Liver (tissue), 9 donors: ENCODE data around the gene TOMM7. TPM values are rescaled to one million over a fixed set of nuclear protein-coding genes. Genes with fewer than 3 reads are reported as not detected.
A peak's percentile ranks its signal among the peaks of the same experiment; 100 is the strongest.

Experiments used
- DNase-seq: peaks from one replicate; pipeline ENCODE4 v3.0.0-alpha.2; 2017; ENCODE audit warnings: low spot score
- H3K27ac ChIP-seq, 2 donors: one replicate each; pipeline ENCODE4 v1.7.0; 2013; ENCODE audit warnings: inconsistent platforms in 2 of 2, low read length in 2 of 2, control low read depth in 1 of 2, low read depth in 1 of 2, mild to moderate bottlenecking in 1 of 2
- H3K27me3 ChIP-seq, 4 donors: one replicate each; pipeline versions ENCODE4 v1.6.1 to v1.7.0; 2013; ENCODE audit warnings: low read length in 3 of 4, inconsistent platforms in 1 of 4, mild to moderate bottlenecking in 1 of 4, moderate library complexity in 1 of 4; ENCODE audit not compliant: control insufficient read depth in 4 of 4, insufficient read depth in 4 of 4
- H3K36me3 ChIP-seq, 4 donors: one replicate each; pipeline versions ENCODE4 v1.6.1 to v1.7.0; 2013; ENCODE audit warnings: low read length in 3 of 4, mild to moderate bottlenecking in 3 of 4, low read depth in 1 of 4, moderate library complexity in 1 of 4; ENCODE audit not compliant: control insufficient read depth in 4 of 4, insufficient read depth in 3 of 4
- H3K4me1 ChIP-seq, 4 donors: one replicate each; pipeline versions ENCODE4 v1.6.1 to v1.7.0; 2013; ENCODE audit warnings: low read length in 3 of 4, mild to moderate bottlenecking in 3 of 4, moderate library complexity in 1 of 4; ENCODE audit not compliant: control insufficient read depth in 4 of 4, insufficient read depth in 4 of 4
- H3K4me3 ChIP-seq, 3 donors: one replicate each; pipeline versions ENCODE4 v1.6.1 to v1.7.0; 2013; ENCODE audit warnings: low read length in 3 of 3, control low read depth in 1 of 3, low read depth in 1 of 3, mild to moderate bottlenecking in 1 of 3
- H3K9ac ChIP-seq, 2 donors: one replicate each; pipeline ENCODE4 v1.7.0; 2013; ENCODE audit warnings: low read length in 2 of 2, mild to moderate bottlenecking in 2 of 2, moderate library complexity in 2 of 2, control low read depth in 1 of 2, low read depth in 1 of 2
- H3K9me3 ChIP-seq, 4 donors: one replicate each; pipeline versions ENCODE4 v1.6.1 to v1.7.0; 2013; ENCODE audit warnings: low read length in 3 of 4; ENCODE audit not compliant: control insufficient read depth in 4 of 4
- ATF3 ChIP-seq: IDR thresholded peaks from 2 replicates; pipeline ENCODE4 v1.6.1; 2016; ENCODE audit warnings: antibody characterized with exemption
- CTCF ChIP-seq: fragments of 150-350 bp; IDR thresholded peaks from 2 replicates; pipeline ENCODE4 v1.5.1; 2017; ENCODE audit warnings: improper control_type of control experiment, low read depth, low read length; ENCODE audit not compliant: missing input control
- FOXA1 ChIP-seq: IDR thresholded peaks from 2 replicates; pipeline ENCODE4 v1.6.1; 2016; ENCODE audit warnings: antibody characterized with exemption
- FOXA2 ChIP-seq: IDR thresholded peaks from 2 replicates; pipeline ENCODE4 v1.6.1; 2016; ENCODE audit warnings: antibody characterized with exemption
- GABPA ChIP-seq, 2 donors: IDR thresholded peaks in 1 of 2; conservative IDR thresholded peaks in 1 of 2; 2 replicates each; pipeline ENCODE4 v1.6.1; 2016; ENCODE audit warnings: antibody characterized with exemption in 2 of 2, mild to moderate bottlenecking in 1 of 2, moderate library complexity in 1 of 2
- HNF4G ChIP-seq: IDR thresholded peaks from 2 replicates; pipeline ENCODE4 v1.6.1; 2016; ENCODE audit warnings: antibody characterized with exemption
- MAX ChIP-seq: IDR thresholded peaks from 2 replicates; pipeline ENCODE4 v1.6.1; 2016; ENCODE audit warnings: antibody characterized with exemption
- RAD21 ChIP-seq, 2 donors: IDR thresholded peaks; 2 replicates each; pipeline ENCODE4 v1.6.1; 2016; ENCODE audit warnings: antibody characterized with exemption in 2 of 2, mild to moderate bottlenecking in 2 of 2
- REST ChIP-seq: IDR thresholded peaks from 2 replicates; pipeline ENCODE4 v1.6.1; 2016; ENCODE audit warnings: antibody characterized with exemption, mild to moderate bottlenecking
- SP1 ChIP-seq: IDR thresholded peaks from 2 replicates; pipeline ENCODE4 v1.6.1; 2018; ENCODE audit warnings: antibody characterized with exemption, mild to moderate bottlenecking
- WGBS: extraction: QIAGEN DNeasy Blood & Tissue Kit; methylation state at CpG from one replicate; pipeline ENCODE4 v1.1.7; 2013; 5-methylcytosine and 5-hydroxymethylcytosine counted together
- polyA plus RNA-seq, 2 donors: library from polyadenylated mRNA; stranded (reverse) in 1 of 2; unstranded in 1 of 2; fragments of 200-250 nt in 1 of 2; fragments of >200 nt in 1 of 2; fragmentation: Nextera tagmentation in 1 of 2; extraction: Ambion mirVana in 1 of 2; gene quantifications; one replicate each; pipeline versions ENCODE4 v1.2.1 to v1.2.3, GENCODE V29; 2013 to 2015
- total RNA-seq, 2 donors: library from RNA; depleted of rRNA; stranded (reverse); fragments of >200 nt; gene quantifications; one replicate each; pipeline ENCODE4 v1.2.3, GENCODE V29; 2014
- donor health status: healthy.
- donor health status: healthy.
- donor health status: healthy.
- donor health status: healthy.
- donor health status: healthy.

Gene TOMM7
- total and polyA plus RNA-seq, 4 donors, result 39.2 to 271 (median 137) TPM

GRCh38 chr7:22853674-22854157 lies 31.1 kb upstream of the TOMM7 start:
- Histone ChIP-seq H3K9me3 (no peaks in the 10 kb centered on the region), H3K9ac (no peak overlapping the region), H3K27me3 (no peaks in the 10 kb centered on the region), H3K36me3 (peaks cover 0 to 5% (median 2%) of the 10 kb centered on the region in 4 donors), H3K27ac (no peak overlapping the region), H3K4me1 (peaks cover 0 to 8% (median 4%) of the 10 kb centered on the region in 4 donors), H3K4me3 (peak overlapping the region in 1 of 3 donors; percentile 81)
- no peak for DNase-seq
- peak; percentile 49 for TF ChIP-seq CTCF
- TF ChIP-seq MAX, result no peak
- no peak for TF ChIP-seq REST
- no peak for TF ChIP-seq ATF3
- WGBS, result 10% methylated on average over 28 of the region's 28 CpGs

- Histone ChIP-seq H3K36me3 (peaks cover 0 to 3% (median under 1%) of the 10 kb centered on the region in 4 donors), H3K9ac (no peak overlapping the region), H3K27me3 (no peaks in the 10 kb centered on the region), H3K4me1 (peaks cover 0 to 8% (median 4%) of the 10 kb centered on the region in 4 donors), H3K27ac (no peak overlapping the region), H3K4me3 (no peak overlapping the region), H3K9me3 (no peaks in the 10 kb centered on the region)
- no peak for DNase-seq
- TF ChIP-seq GABPA (IDR thresholded peaks at IDR 0.05 in 1 of 2, conservative IDR thresholded peaks at IDR 0.05 in 1 of 2) (no peak), HNF4G (no peak), CTCF (no peak), SP1 (no peak), FOXA2 (no peak), FOXA1 (no peak), RAD21 (IDR thresholded peaks at IDR 0.05) (no peak), REST (no peak)
- 87% methylated on average over 10 of the region's 10 CpGs for WGBS
Observed at GRCh38 chr7:22853138-22853537, 30.5 kb upstream of the TOMM7 start.
